ENCODE results near the gene ARFIP1.

DNA sequence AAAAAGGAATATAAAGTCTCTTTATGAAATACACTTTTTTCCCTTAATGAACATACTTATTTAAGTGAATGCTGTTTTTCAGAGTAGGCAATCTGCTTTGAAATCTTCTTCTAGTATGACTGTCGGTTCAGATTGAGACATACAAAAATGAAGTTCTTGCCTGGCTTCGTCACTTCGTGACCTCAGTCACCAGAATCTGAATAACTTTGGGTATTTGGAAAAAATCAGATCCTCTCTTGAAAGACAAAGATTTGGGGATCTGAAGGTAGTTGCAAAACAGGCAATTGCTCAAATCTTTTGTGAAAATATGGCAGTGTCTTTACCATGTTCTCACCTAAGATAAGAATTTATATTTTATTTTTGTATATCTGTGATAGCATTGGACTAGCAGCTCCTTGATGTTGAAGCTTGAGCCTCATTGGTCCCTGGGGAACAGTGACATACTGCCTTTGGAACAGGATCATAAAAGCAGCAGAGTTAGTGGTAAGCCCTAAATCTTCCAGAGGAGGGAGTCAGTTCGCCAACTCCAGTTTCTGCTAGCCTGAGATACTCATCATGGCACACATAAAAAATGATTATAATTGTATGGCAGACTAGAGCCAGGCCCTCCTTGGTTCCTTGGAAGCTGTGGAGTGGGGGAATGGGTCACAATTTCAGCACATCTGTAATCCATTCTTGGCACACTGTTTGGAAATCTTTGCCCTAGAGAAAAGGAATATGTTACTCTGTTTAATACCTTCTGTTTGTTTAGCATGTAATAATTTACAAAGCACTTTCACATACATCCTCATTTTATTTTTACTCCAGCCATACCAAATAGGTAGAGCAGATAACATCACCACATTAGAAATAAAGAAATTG lies 5.0 kb downstream of the ARFIP1 start:
- TF ChIP-seq, protein P1, sequence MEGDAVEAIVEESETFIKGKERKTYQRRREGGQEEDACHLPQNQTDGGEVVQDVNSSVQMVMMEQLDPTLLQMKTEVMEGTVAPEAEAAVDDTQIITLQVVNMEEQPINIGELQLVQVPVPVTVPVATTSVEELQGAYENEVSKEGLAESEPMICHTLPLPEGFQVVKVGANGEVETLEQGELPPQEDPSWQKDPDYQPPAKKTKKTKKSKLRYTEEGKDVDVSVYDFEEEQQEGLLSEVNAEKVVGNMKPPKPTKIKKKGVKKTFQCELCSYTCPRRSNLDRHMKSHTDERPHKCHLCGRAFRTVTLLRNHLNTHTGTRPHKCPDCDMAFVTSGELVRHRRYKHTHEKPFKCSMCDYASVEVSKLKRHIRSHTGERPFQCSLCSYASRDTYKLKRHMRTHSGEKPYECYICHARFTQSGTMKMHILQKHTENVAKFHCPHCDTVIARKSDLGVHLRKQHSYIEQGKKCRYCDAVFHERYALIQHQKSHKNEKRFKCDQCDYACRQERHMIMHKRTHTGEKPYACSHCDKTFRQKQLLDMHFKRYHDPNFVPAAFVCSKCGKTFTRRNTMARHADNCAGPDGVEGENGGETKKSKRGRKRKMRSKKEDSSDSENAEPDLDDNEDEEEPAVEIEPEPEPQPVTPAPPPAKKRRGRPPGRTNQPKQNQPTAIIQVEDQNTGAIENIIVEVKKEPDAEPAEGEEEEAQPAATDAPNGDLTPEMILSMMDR (IDR thresholded peaks at IDR 0.05), result no peak
- TF ChIP-seq POLR2A (IDR thresholded peaks at IDR 0.05), result no peak
